GM18870 (cell line): ENCODE data around the gene HOTAIR.

Source experiments
- ATAC-seq: cut with Tn5 transposase; IDR thresholded peaks from one replicate; pipeline ENCODE4 v1.9.1; 2021; ENCODE audit warnings: moderate library complexity; ENCODE audit not compliant: unreplicated experiment

HOTAIR gene

GRCh38 chr12:53976172-53976822, 1.5 kb upstream of the HOTAIR start:
- no peak for ATAC-seq

- ATAC-seq = no peak
Observed at GRCh38 chr12:53975479-53976152, 862 bp upstream of the HOTAIR start.

DNA sequence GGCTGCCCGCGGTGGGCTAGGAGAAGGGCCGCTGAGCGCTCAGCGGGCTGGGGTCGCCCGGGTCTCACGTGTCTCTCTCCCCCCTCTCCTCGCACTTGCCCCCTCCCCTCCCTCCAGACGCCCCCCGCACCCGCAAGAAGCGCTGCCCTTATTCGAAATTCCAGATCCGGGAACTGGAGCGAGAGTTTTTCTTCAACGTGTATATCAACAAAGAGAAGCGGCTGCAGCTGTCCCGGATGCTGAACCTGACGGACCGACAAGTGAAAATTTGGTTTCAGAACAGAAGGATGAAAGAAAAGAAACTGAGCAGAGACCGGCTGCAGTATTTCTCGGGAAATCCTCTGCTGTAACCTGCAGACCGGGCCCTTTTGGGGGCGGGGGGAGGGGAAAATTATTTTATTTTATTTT, 314 bp upstream of the HOTAIR start:
- no peak for ATAC-seq

GRCh38 chr12:53973236-53974042, 1.3 kb downstream of the HOTAIR start:
- no peak for ATAC-seq

GRCh38 chr12:53972722-53973235, 2.0 kb downstream of the HOTAIR start, which contains the start of gene HOXC11:
Gene HOXC11, plus strand, starts transcription at chr12:53973126. Its CDS starts 116 bp downstream, at chr12:53973242.
- ATAC-seq = no peak

DNA sequence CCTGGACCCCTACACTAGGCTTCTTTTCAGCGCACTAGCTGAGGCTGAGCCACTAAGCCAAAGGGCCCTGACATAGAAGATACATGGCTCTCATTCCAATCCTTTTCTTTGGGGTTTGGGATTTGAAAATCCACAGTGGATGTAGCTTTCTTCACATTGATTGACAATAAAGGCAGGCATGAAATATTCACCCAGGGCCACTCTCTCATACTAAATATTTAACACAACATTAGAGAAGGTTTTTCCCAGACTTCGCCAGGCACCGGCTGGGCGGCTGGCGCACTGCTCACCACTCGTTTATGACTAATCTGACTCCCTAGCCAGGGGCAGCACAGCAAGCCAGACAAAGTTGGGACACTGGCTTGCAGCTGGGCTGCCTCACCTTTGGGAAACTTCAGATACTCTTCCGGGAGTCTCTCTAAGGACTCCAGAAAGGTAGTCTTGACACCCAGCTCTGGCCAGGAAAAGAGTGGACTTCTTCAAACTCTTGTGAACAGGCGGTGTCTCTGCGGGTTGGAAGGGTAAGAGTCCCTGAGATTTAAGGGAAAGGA, 2.5 kb downstream of the HOTAIR start:
- no peak for ATAC-seq

- no peak for ATAC-seq
Observed at GRCh38 chr12:53971686-53972085, 3.1 kb downstream of the HOTAIR start.

- ATAC-seq = no peak
Observed at GRCh38 chr12:53971129-53971528, 3.6 kb downstream of the HOTAIR start.

DNA sequence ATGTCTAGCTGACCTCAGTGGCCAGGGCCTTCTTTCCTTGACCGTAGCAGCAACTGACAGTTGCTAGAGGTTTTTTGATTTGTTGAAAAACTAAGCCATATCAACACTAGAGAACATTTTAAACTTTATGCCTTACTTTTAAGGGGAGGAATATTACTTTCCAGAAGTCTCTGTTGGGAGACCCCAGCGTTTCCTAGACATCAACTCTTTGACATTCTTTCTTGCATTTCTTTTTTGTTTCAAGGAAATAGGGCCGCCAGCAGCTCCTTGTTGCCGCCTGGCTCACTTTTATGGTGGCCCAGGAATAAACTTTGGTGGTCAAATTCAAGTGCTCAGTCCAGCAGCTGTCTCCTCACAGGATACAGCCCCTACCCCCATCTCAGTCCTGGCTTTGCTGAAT, 4.3 kb downstream of the HOTAIR start:
- ATAC-seq = no peak

- ATAC-seq = no peak
Observed at GRCh38 chr12:53969588-53970259, 5.0 kb downstream of the HOTAIR start.

GRCh38 chr12:53968214-53969127, 6.3 kb downstream of the HOTAIR start:
- ATAC-seq = no peak

GRCh38 chr12:53967421-53967925, 7.3 kb downstream of the HOTAIR start:
- ATAC-seq = no peak

GRCh38 chr12:53966385-53967133, 8.2 kb downstream of the HOTAIR start:
- ATAC-seq = no peak

DNA sequence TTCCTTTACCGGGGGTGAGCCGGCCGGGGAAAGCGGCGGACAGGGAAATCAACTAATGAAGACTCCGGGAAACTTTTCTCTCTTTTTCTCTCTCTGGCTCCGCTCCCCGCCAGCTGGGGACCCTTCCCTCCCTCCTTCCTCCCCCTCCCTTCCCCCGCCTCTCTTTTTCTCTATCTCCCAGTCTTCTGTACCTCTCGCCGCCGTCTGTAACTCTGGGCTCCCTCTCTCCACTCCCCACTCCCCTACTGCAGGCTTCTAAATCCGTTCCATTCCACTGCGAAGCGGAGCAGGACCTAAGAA, 8.7 kb downstream of the HOTAIR start:
- ATAC-seq = no peak

GRCh38 chr12:53965281-53966084, 9.3 kb downstream of the HOTAIR start:
- no peak for ATAC-seq

DNA sequence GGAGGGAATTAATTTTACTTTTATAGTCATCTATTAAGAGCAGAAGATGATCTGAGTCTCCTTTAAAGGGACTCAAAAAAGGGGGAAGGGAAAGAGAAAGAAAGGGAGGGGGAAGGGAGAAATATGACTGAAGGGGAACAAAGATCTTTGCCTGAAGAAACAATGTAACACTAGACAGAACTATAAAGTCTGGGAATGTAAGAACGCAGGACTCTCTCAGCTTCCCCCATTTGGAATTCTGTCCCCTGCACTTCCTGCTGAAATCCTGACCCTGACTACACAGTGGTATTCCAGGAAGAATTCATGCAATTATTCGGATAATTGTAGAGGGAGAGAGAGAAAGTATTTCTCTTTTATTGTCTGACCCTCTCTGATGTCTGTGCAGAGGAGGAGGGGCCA, 10.4 kb downstream of the HOTAIR start:
- ATAC-seq = no peak

- ATAC-seq = no peak
Observed at GRCh38 chr12:53963434-53964314, 11.1 kb downstream of the HOTAIR start.
